ENCODE data around the gene ZFP42.
"Not testable (repeated sequence)": the region's sequence is repeated elsewhere in the genome, so short reads cannot be mapped to it uniquely, and the experiment has no call there.

Gene ZFP42

DNA sequence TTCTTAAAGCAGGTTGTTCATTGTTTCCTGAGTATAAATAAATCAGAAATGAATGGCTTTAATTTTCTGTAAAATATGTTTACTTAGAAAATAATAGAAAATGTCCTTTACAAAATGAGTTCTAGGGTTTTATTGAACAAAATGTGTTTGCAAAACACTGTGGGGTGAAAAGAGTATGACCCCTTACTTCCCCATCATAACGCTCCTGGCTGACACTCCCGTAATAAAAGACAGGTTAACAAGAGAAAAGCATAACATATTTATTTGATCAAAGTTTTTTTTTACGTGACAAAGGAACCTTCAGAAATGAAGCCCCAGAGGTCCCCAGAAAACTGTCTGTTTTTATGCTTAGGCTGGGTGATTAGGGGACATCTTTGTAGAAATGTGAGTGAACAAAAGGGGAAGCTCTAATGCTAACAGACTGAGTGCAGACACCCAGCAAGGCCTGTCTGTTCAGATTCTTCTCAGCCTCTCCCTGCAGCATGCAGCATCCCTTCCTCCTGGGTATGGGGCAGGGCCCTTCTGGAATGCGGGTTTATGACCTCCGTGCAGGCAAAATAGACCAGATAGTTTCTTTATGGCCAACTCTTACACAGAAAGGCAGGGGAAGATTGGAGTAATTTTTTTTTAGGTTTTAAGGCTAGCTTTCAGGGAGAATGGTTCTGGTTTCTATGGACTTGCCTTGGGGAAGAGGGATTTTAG, 26.1 kb downstream of the ZFP42 start:
- DNase-seq (ENCODE audit: low read depth, low spot score): no peak

DNA sequence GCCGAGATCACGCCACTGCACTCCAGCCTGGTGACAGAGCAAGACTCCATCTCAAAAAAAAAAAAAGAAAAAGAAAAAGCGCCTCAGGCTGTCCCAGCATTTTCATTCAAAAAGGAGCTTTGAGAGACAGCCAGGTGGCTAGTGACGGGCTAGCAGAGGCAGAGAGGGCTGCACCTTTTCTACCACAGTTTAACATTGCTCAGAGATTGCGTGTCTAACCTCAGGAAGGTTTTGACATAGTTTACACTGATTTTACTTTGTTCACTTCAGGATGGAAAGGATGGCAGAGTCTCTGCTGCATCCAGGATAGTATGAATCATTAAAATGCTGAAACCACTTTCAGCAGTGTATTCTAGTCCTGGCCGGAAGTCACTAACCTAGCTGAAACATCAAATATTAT, 28.1 kb downstream of the ZFP42 start:
- no peak for DNase-seq (ENCODE audit: low read depth, low spot score)

DNA sequence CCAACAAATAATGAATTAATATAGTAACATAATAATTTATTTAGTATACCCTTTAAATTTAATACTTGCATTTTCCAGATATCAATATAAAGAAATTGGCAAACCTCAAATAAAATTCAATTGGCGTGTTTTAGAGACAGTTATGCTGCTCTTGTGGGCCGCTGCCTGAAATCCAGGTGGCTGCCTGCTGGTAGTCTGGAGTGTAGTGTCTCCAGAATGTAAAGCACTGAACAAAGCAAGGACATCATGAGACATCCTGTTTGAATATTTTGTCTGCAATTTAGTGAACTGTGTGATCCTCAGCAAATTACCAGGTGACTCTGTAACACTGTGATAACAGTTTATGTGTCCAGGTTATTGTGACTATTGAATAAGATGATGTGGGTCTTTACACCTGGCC, 29.9 kb downstream of the ZFP42 start:
- no peak for DNase-seq (ENCODE audit: low read depth, low spot score)

DNA sequence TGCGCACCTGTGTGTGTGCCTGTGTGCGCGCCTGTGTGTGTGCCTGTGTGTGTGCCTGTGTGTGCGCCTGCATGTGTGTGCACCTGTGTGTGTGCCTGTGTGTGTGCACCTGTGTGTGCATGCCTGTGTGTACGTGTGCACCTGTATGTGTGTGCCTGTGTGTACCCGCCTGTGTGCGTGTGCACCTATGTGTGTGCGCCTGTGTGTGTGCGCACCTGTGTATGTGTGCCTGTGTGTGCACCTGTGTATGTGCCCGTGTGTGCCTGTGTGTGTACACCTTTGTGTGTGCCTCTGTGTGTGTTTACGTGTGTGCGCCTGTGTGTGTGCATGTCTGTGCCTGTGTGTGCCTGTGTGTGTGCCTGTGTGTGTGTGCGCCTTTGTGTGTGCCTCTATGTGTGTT, 33.5 kb downstream of the ZFP42 start:
- DNase-seq (ENCODE audit: low read depth, low spot score): no peak

DNA sequence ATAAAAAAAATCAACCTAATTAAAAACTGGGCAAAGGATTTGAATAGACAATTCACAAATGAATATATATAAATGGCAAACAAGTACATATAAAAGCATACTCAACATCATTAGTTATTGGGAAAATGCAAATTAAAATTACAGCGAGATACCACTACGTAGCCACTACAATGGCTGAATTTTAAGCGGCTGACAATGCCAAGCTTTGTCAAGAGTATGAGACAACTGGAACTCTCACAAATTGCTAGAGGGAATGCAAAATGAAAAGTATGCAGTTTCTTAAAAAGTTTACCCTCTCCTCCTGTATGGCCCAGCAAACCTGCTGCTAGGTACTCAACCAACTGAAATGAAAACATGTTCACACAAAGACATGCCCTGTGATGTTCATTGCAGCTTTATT, 34.8 kb downstream of the ZFP42 start:
- no peak for DNase-seq (ENCODE audit: low read depth, low spot score)

DNA sequence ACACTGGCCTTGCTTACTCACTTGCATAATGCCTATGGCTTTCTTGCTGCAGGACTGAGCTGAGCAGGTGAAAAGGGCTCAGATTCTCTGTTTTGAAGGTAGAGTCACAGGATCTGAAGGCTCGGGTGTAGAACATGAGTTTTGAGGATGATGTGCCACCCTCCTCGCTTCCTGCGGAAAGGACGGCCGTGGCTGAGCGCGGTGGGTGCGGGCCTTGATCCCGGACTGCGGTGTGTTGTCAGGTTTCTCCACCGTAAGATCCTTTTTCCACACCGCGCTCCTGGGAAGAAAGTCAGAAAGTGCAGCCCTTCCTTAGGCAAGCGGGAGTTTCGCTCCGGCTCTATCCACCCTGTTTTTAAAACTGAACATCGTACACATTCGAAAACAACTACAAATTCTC, 36.2 kb downstream of the ZFP42 start:
- no peak for DNase-seq (ENCODE audit: low read depth, low spot score)

DNA sequence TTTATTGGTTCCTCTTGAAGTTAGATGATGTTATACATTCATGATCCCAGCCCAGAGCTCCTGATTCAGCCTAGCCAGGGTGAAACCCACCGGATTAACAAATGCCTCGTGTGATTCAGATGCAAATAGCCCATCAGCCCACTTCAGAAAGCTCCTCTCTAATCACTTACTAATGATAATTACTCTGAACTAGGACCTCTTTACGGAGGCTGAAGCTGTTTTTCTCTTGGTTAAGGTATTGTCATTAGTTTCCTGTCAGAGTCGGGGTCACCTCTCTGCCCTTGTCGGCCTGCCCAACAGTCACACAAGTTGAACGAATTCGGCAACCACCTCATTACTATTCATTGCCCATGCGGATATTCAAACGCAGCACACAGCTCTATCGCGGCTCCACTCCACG, 36.6 kb downstream of the ZFP42 start:
- DNase-seq (ENCODE audit: low read depth, low spot score): no peak

DNA sequence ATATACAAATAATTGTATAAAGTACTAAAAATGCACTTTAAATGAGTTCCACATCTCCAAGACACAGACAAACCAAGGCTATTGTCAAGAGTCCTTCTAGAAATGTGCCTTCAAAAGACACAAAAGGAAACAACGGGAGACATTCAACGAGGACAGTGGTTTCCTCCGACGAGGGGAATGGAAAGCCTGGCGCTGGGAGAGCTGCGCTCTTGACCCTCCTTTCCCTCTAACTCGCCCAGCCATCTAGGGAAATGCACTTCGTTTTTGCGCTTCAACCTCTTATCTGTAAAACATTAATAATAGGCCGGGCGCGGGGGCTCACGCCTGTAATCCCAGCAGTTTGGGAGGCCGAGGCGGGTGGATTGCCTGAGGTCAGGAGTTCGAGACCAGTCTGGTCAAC, 37.0 kb downstream of the ZFP42 start:
- no peak for DNase-seq (ENCODE audit: low read depth, low spot score)

DNA sequence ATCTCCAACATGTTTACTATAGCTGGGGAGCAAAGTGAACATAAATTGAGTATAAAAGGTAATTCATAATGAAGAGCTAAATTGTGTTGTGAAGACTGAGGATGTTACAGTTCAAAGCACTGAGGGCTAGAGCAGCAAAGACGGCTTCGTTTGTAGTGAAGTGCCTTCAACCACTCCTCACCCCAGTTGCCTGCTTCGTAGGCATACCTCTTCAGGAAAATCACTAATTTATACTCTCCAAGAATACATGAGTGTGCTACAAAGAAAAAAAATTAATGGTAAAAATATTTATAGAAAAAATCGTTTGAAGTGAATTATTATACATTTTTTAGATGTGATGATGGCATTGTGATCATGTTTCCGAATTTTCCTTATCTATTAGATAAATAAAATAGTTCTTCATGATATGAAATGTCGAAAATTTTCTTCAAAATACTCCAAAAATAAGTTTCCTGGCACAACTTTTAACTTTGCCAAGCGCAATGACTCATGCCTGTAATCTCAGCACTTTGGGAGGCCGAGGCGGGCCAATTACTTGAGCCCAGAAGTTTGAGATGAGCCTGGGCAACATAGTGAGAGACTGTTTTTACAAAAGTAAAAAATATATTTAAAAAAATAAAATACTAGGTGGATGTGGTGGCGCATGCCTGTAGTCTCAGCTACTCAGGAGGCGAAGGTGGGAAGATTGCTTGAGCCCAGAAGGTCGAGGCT, 41.6 kb downstream of the ZFP42 start:
- no peak for DNase-seq (ENCODE audit: low read depth, low spot score)

DNA sequence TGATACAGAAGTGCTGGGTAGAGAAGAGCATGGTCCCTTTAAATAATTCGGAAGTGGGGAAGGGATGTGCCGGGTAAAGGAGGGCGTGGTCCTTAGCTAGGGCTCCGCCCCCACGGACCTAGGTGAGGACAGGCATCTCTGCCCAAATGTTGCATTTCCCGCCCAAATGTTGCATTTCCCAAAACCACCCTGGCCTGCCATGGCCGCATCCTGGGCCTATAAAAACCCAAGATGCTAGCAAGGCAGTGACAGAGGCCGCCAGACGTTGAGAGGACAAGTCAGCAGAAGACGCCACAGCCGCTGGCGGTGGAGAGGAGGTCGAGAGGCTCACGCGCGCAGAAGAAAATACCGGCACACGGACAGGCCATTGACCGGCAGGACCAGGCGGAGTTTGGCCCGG, 46.1 kb downstream of the ZFP42 start:
- no peak for DNase-seq (ENCODE audit: low read depth, low spot score)

DNA sequence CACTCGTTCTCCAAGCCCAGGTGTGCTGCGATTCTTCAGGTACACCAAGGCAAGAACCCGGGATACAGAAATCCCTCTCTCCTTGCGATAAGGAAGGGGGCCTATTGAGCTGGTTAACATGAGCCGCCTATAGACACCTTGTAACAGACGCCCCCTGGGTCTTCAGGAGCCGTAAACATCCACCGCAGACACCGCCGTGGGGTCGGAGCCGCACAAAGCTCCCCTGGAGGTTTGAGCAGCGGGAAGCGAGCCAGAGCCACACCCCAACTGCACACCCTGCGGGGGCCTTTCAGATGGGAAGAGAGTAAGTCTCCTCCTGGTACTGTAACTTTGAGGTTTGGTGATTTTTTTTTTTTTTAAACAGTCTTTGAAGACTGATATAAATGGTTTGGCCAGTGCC, 46.6 kb downstream of the ZFP42 start:
- no peak for DNase-seq (ENCODE audit: low read depth, low spot score)

DNA sequence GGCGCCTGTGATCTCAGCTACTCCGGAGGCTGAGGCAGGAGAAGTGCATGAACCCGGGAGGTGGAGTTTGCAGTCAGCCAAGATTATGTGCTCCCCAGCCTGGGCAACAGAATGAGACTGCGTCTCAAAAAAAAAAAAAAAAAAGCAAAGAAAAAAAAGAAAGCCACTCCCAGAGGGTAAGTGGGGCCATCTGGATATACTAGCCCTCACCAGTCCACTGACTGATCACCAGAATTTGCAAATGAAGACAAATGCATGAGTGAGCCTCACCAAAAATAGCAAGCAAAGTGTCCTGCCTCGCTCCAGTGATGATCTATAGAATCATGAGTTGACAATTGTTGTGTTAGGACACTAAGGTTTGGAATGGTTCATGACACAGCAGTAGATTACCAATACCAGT, 47.6 kb downstream of the ZFP42 start:
- DNase-seq (ENCODE audit: low read depth, low spot score): no peak

DNA sequence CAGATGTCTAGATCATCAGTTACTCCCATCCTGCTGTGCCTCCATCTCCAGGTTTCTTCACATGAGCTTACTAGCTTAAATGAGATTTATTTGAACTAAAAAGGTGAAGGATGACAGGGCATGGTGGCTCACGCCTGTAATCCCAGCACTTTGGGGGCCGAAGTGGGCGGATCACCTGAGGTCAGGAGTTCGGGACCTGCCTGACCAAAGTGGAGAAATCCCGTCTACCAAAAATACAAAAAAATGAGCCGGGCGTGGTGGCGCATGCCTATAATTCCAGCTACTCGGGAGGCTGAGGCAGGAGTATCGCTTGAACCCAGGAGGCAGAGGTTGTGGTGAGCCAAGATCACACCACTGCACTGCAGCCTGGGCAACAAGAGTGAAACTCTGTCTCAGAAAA, 49.9 kb downstream of the ZFP42 start:
- DNase-seq (ENCODE audit: low read depth, low spot score): not testable (repeated sequence)

DNA sequence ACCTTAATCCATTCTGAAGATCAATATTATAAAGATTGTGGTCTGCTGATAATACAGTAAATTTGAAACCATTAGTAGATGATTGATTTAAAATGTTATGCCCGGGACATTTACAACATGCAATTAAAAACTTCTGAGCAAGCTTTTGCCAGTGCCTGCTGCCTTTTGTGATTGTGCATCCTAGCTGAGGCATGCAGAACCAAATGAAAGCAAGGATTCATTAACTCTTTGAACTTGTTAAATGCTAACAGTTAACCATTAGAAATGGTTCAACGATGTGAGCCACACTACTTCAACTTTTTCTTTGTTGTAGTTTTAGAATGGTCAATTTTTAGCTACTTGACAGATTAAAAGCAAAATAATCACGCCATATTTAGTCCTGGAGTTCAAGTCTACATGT, 51.1 kb downstream of the ZFP42 start:
- no peak for DNase-seq (ENCODE audit: low read depth, low spot score)

DNA sequence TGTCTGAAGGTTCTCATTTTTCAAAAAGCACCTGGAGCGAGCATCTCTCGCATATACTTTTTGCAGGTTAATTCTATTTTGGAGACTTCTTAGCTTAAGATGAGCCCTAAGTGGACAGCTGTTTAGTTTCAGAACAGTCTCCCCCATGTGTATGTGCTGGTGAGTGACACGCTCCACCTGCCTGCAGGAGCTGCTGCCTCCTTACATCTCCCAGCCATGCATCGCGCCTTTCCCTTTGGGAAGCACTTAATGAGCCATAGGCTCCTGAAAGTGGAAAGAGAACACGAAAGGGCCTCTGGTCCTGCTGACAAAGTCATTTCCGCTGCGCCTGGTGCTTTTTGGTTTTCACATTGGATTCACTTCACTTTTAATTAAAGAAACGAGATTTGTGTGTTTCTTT, 57.7 kb downstream of the ZFP42 start:
- no peak for DNase-seq (ENCODE audit: low read depth, low spot score)
